Activated CD4-positive, alpha-beta T cell treated with anti-CD3 and anti-CD28 coated beads, Interleukin-2, amount 50 U/mL, for 24 hours (primary cell): Measurements from ENCODE around the gene MAGED4.
"Not testable (repeated sequence)": the region's sequence is repeated elsewhere in the genome, so short reads cannot be mapped to it uniquely, and the experiment has no call there.

Experiments
- DNase-seq, 2 donors: peaks; one replicate each; pipeline ENCODE4 v3.0.0-alpha.2; 2020; ENCODE audit warnings: low read depth in 1 of 2, low spot score in 1 of 2

The MAGED4 gene

DNA sequence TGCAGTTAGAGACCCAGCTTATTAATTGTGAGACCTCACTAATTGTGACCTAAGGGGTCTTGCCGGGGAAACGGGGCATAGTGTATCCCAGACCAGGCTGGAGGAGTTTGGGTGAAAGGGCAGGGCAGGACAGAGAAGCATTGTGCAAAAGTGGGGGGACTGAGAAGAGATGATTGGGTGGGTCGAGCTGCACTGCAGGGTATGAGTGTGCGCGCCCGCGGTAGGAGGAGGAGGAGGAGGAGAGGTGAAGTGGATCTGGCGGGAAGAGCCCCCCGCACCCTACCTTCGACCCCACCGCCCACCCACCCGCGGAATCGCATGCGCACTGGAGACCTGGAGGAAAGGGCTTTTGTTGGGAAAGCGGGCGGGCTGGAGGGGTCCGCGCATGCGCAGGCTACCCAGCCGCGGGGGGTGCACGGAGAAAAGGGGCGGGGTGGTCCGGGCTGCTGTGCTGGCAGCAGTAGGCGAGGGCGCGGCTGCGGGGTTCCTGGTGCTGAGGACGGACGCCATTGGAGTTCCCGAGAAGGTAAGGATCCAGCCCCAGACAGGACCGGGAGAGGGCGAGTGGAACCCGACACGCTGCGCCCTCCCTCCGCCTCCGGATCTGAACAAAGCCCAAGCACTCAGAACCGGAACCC lies at the start of gene MAGED4:
Gene MAGED4 (plus strand): TSS at position 449 of the 638 bp plus-strand sequence. CDS start 1,035 bp downstream, outside the sequence.
- DNase-seq = not testable (repeated sequence)

- DNase-seq = no peak
Observed at GRCh38 chrX:52138830-52139544, 45.7 kb upstream of the MAGED4 start.

DNA sequence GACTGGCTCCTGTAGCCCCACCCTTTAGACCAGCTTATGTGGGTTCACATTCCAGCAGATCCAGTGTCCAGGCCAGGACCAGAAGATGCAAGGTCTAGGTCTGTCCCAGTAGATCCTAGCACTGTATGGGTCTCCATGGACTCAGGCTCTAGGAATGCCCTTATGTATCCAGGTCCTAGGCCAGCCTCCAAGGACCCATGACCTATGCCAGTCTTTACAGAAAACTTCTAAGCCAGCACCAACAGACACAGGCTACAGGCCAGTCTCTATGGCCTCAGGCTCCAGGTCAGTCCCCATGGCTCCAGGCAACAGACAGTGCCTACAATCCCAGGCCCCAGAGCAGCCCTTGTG lies 45.2 kb upstream of the MAGED4 start:
- no peak for DNase-seq

DNA sequence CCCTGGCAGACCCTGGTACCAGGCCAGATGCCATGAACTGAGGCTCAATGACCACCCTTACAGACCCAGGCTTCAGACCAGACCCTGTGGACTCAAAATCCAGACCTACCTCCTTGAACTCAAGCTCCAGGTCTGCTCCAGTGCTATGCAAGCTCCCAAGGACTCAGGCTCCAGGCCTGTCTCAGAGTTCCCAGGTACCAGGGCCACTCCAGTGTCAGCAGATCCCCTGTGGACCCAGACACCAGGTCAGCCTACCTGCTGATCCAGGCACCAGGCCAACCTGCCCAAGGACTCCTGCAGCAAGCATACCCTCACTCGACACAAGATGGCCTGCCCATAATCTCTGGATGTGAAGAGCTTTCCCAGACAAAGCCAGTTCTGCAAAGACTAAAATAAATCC lies 44.7 kb upstream of the MAGED4 start:
- no peak for DNase-seq

- DNase-seq = not testable (repeated sequence)
Observed at GRCh38 chrX:52150667-52151066, 34.0 kb upstream of the MAGED4 start.

DNA sequence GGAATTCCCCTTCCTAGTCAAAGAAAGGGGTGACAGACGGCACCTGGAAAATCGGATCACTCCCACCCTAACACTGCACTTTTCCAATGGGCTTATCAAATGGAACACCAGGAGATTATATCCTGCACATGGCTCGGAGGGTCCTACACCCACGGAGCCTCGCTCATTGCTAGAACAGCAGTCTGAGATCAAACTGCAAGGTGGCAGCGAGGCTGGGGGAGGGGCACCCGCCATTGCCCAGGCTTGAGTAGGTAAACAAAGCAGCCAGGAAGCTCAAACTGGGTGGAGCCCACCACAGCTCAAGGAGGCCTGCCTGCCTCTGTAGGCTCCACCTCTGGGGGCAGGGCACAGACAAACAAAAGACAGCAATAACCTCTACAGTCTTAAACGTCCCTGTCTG lies 24.5 kb upstream of the MAGED4 start:
- not testable (repeated sequence) for DNase-seq

- DNase-seq = no peak
Observed at GRCh38 chrX:52166840-52167239, 17.8 kb upstream of the MAGED4 start.

DNA sequence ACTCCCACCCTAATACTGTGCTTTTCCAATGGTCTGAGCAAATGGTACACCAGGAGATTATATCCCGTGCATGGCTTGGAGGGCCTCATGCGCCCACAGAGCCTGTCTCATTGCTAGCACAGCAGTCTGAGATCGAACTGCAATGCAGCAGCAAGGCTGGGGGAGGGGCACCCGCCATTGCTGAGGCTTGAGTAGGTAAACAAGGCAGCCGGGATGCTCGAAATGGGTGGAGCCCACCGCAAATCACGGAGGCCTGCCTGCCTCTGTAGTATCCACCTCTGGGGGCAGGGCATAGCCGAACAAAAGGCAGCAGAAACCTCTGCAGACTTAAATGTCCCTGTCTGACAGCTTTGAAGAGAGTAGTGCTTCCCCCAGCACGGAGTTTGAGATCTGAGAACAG lies 13.6 kb upstream of the MAGED4 start:
- not testable (repeated sequence) for DNase-seq

GRCh38 chrX:52185078-52185453 lies 378 bp downstream of the MAGED4 start:
- DNase-seq = not testable (repeated sequence)

DNA sequence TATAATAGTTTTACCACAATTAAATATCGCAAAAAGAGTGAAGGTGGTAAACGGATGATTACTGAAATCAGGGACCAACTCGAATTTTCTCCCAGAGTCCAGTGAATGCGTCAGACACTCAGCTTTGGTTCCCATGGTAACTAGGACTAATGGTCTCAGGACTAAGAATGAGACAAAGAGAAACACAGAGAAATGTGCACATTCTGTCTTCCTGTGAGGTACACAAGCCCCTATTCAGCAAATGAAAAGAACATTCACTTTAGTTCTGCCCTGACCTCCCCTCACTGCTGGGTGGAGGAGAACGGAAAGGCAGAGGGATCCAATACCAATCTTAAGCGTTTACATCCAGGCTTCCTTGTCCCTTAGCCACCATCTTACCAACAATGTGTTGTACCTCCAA lies 26.7 kb downstream of the MAGED4 start:
- DNase-seq = not testable (repeated sequence)

GRCh38 chrX:52213276-52213675 lies 28.6 kb downstream of the MAGED4 start:
- no peak for DNase-seq

DNA sequence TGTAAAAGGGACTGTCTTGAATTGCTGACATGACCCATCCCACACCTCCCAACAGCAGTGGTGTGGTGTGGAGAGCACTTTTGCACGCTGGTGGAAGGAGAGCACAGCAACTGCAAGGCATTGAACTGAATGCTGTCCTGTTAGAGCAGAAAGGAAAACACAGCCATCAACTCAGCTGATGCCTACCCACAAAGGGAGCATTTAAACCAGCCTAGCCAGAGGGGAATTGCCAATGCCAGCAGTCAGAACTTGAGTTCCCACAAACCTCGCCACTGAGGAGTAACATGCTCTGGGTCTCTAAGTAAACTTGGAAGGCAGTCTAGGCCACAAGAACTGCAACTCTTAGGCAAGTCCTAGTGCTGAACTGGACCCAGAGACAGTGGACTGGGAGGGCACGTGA lies 31.9 kb downstream of the MAGED4 start:
- no peak for DNase-seq

- no peak for DNase-seq
Observed at GRCh38 chrX:52217494-52218160, 32.9 kb downstream of the MAGED4 start.

GRCh38 chrX:52220936-52221335 lies 36.2 kb downstream of the MAGED4 start:
- no peak for DNase-seq
